Stimulated activated CD8-positive, alpha-beta memory T cell treated with anti-CD3 and anti-CD28 coated beads, Interleukin-4, amount 100 ng/mL, for 4 hours (primary cell): ENCODE results near the gene MEOX2.

Experiments used
- DNase-seq, 2 donors: peaks; one replicate each; pipeline ENCODE4 v3.0.0-alpha.2; 2020; ENCODE audit warnings: low read depth in 2 of 2, low spot score in 1 of 2

The MEOX2 gene

DNA sequence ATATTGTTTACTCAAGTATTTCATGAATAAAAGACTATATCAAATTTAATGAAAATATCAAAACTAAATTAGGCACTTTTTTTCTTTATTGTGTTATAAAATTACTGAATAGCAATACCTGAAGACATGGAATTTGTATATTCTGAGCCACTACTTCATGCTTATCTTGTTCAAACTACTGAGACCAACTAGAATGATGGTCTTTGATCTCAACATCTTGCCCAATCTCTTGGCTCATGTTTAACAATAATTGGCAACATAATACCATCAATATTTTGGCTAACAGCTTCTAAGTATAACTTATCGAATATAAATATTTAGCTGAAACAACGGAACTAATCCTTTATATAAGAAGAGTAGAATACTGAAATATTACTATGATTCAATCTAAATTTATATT lies 68.2 kb downstream of the MEOX2 start:
- no peak for DNase-seq

DNA sequence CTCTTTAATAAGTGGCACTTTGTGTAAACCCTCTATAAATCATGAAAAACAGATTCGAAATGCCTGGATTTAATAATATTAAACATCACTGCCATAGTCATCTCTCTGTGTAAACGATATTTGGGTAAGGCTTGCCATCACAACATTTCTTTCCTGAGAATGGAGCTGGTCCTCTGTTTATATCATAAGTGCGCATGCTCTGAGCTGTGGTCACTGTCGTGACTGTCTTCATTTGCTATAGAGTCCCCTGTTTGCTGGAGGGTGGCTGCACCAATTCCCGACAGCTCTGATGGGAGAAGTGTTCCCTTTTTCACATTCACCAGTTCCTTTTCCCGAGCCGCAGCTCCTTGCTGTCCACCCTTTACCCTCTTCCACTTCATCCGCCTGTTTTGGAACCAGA lies 74.3 kb downstream of the MEOX2 start:
- no peak for DNase-seq

DNA sequence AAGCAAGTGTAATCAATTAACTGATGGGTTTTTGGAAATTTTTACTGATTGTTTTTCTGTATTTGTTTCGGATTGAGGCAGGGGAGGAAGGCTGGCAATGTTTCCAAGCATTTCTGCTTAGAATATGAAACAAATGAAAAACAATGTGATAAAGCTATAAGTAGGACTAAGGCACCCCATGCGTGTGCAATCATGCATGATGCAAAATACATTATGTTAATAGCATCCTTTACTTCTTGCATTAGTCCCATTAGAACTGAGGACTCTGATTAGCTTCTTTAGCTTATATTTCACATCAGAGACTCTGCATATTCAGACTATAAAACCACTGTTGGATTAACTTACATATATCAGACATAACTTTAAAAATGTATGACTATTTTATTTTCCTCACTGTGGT lies 76.0 kb downstream of the MEOX2 start:
- no peak for DNase-seq

DNA sequence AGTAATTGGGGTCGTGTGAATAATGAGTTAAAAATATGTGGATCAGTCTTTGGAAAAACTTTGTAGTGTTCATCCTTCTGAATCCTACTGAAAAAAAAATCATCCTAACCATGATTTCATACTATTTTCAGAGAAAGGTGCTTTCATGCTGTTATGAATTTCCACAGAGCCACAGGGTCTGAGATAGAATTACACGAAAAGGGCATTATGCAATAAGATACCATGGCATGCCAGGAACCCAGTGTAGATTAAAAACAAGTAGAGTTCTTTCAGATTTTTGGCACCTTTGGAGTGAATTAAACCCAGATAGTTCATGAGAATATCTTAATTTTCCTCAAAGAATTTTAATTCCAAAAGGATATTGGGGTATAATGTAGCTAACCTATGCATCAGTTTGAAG lies 77.2 kb downstream of the MEOX2 start:
- no peak for DNase-seq

DNA sequence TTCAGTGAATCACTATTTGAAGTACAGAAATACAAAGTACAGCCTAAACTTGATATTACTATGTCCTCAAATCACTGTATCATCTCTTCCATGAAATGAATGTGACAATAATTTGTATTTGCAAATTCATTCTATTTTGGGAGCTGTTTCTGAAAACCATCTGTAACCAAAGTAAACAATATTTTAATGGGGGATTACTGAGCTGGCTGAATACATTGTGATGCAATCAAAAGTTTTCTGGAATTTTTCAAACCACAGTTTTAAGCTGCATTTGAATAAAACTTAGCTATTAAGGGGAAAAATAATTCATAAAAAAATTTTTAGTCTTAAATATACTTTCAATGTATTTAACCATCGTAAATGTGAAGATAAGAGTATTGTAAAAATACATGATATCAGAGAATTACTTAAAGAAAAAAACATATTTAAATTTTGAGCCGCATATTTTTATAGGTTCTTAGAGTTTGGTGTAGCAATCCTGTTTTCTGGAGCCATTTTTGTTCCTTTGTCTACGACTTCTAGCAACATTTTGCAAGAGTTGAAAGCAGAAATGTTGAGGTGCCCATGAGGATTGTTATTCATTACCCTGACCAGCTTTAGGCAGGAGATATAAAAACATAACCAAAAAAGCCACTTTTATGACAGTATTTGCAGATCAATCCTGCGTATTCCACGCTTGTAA lies 78.8 kb downstream of the MEOX2 start:
- no peak for DNase-seq

DNA sequence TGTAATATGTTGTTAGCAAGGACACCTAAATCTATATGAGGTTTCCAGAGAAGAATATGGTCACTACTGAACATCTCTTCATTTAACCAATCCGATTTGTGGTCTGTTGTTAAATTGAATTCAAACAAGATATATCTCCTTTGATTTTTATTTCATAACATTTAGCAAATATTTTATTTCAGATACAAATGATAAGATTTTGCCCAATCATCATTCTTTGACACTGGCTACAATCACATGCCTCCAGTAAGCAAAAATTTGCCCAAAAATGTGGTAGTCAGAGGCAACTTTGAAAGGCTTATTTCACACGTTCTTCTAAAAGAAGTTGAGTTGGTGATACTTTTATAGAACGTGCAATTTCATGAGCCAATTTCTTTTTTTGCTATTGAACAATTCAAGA lies 79.9 kb downstream of the MEOX2 start:
- no peak for DNase-seq

DNA sequence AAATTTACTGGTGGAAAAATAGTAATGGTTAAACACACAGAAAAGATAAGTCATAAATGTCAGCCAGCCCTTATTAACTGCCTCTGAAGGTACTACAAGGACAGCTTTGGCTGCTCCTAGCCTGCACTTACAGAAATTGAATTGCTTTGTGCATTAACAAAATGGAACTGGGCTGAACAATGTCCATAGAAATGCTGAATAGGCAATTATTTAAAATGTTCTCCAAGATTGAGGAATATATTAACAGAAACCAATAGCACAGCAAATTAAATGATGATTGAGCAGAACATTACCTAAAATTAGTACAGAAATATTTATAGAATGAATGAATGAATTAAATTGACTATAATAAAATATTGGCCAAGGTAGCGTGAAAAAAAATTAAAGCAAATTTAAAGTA lies 82.3 kb downstream of the MEOX2 start:
- no peak for DNase-seq

DNA sequence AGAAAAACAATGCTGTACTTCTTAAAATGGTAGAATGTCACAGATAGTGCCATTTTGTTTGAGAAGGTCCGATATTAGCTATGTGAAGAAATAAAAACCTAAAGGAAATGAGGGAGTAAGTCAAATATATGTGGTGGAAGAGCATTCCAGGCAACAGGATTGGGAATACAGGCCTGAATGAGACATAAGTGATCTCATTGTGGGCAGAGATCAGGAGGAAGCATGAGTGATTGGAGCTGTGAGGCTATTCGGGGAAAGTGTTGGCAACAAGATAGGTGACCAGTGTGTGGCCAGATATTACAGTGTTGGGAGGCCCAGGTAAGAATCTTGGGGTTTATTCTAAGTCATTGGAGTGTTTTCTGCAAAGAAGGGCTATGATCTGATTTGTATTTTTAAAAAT lies 83.4 kb downstream of the MEOX2 start:
- no peak for DNase-seq

DNA sequence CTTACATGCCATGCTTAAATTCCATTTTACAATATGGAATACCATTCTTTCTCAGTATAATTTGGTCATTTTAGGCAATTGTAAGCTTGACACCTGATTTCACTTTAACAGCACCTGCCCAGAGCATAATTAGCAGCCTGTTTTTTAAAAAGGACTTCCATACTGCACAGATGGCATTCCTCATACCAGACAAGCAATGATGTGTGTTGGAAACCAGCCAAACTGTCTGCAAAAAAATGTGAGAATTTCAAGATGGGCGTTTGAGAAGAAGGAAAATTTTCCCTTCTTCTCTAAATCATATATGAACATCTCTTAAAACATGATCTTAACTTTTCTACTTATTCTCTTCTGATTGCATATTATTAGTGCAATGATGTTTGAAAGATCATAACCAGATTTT lies 84.2 kb downstream of the MEOX2 start:
- DNase-seq, result no peak

DNA sequence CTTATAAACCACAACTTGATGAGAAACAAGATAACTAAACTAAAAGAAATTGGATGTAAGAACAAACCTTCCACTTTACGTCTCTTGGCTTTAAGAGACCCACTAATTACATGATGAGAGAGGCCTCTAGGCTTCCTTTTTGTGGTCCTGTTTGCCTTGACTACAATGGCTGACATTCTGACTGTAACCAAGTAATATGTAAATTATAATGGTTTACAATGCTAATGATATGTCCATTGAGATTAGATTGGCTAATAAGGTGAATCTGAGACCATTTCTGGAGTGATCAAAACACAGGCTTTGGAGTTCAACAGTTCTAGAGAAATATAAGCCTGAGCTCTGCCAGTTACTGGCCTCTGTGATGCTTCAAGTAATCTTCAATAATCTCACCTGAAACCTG lies 85.3 kb downstream of the MEOX2 start:
- no peak for DNase-seq

DNA sequence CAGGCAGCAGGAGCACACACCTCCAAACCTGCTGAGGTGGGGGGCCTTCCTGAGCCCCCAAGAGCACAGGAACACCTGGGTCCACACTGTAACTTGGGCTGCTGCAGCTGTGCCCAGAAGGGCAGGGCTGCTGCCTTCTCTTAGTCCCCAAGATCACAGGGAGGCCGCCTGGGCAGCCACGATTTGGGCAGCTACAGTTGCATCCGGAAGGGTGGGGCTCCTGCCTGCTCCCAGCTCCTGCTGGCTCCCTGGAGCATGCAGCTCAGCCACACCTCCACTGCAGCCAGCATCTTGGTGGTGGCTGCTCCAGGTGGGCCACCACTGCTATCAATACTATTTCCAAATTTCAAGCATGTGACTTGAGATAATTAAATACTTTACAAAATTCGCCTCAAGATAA lies 86.2 kb downstream of the MEOX2 start:
- DNase-seq, result no peak

DNA sequence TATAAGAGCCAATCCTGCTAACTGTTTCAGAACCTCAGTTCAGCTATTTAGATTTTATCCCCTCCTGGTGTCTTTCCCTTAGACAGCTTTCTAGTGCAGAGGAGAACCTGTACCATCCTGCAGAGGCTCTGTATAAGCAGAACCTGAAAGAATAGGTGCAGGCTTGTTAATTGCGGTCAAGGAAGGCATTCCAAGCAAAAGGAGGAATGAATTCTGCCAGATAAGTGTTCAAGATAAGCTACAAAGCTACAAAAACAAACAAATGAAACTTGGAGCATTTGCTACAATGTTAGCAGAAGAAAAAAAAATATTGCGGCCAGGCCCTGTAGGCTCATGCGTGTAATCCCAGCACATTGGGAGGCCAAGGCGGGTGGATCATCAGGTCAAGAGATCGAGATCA lies 92.0 kb downstream of the MEOX2 start:
- DNase-seq, result no peak

DNA sequence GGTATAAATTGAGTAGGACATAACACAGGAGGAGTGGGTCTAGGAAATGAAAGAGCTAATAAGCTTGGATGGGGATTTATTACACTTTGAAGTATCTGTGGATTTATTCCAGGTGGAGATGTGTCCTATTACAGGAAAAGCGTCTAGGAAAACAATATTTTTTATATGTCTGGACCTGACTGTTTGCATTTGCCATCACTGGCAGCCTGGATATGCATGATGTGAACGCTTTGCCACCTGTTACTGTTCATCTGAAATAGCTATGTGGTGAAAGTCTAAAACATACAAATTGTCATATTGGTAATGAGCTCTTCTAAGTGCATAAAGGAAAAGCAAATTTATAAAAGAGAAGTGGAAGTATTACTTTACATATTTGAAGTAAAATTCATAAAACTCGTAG lies 93.1 kb downstream of the MEOX2 start:
- no peak for DNase-seq

DNA sequence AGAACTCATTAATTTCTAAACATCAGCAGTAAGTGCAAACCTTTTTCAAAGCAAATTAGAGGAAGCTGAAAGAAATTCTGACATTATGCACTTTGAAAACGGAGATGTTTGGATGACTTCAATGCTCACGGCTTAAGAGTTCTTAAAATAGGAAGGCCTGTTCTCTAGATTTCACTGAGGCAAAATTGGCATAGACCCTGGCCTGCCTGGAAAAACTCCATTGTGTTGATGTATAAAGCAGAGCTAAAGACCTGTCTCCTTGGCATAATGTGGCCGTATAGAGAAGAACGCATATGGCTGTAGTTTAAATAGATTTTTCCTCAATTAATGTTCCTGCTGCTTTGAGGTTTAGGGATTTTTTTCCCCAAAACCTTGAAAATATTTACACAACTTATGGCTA lies 100.2 kb downstream of the MEOX2 start:
- DNase-seq, result no peak

DNA sequence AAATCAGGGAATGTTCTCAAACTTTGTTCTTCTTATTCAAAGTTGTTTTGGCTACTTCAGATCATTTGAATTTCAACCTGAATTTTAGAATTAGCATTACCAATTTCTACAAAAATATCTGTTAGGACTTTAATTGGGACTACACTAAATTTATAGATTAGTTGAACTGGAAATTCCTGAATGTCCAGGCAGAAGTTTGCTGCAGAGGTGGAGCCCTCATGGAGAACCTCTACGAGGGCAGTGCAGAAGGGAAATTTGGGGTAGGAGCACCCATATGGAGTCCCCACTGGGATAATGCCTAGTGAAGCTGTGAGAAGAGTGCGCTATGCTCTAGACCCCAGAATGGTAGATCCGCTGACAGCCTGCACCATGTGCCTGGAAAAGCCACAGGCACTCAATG lies 101.9 kb downstream of the MEOX2 start:
- DNase-seq, result no peak

DNA sequence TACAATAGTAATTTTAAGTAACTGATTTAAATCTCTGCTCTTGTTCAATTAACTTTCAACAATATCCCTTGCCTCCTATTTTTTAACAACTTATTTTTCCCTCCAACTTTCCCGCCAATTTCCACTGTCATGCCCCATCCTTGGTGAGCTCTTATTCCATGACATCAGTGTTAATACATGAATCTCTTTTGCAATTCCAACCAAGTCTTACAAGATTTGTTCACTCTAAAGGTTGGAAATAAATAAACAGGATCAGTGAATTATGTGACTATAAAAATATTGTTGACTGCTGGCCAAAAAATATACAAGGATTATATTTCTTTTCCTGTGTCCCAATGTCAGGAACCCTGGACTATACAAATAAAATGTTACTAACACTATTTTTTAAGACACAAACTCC lies 103.7 kb downstream of the MEOX2 start:
- no peak for DNase-seq

DNA sequence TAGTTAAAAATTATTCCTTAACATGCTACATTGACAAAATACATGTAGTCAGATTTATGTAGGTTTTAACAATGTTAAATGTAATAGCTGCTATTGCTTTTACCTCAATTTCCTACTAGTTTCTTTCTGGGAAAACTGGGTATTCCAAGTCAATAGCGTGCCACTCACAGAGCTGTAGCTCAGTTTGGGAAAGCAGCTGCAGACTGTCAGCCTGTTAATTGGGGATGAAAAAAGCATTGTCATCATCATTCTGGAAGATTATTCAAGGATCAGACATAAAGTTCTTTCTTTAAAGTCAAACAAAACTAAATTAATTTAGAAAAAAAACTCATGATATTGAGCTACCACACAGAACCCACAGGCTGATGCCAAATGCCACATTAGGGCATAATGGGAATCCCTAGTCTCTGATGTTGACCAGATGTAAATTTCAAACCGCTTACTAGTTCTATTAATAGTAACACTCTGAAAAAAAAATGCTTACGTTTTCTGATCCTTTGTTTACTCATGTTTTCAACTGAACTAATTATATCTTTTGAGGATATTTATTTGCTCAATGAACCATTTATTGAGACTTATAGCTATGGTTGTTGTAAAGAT lies 105.0 kb downstream of the MEOX2 start:
- no peak for DNase-seq

DNA sequence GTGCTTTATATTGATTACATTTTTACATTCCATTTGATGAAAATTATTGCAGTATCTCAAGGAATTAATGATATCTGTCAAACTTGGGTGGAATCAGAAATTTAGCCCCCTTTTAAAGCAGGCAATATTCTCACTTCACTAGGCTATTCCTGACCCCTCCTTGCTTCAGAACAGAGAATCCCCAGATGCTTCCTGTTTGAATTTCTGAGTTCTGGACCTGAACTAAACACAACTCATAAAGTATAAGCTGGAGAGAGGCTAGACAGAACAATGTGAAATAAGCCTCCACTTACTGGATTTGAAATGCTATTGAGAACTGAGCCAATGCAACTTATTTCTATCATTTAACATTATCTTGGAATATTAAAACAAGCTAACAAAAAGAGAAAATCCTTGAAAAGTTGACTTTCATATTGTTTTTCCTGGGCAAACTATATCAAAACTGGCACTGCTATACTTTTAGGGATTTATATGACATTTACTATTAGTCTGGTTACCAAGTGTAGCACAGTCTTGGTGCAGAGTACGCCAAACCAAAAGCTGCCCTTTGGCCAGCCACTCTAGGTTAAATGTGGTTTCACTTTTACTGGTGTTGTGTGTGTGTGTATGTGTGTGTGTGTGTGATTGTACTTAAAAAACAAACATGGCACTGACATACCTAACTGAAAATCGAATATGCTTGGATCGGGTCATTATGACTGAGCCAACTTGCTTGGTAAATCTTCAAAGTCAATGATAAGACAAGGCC lies 105.7 kb downstream of the MEOX2 start:
- DNase-seq, result no peak

DNA sequence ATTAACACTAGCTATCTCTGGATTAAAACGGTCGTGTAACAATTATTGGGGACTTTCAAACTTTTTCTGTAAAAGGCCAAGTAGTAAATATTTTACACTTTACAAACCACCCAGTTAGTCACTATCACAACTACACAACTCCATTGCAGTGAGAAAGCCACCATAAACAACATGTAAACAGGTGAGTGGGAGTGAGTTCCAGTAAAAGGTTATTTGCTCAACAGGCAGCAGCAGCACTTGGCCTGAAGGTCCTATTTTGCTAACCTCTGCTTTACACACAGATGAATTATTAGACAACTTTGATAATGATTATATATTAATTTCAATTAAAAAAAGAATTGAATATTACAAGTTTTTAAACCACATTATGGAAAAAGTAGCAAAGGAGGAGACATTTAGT lies 108.9 kb downstream of the MEOX2 start:
- DNase-seq, result no peak

DNA sequence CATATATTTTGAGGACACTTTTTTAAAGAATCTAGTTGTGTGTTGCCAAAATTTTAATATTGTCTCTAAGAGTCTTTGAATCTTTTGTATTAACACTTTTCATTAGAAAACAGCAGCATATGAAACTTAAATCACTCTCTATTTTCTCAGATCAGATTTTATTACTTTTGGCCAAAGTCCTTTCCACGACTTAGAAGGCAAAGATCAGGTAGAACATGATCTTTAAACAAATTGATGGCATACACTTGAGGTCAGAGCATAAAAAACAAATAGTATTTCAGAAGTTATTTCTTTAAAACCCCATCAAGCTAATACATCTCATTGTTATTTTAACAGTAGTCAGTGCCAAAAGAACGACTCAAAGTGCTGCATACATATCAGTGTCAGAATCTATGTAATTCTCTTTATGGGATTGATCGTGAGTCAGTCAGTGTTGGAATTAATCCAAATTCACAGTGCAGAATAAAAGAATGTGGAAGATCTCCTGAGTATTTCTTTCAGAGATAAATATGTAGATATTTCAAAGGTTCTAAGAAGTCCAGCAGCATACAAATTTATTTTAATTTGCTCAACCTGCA lies 115.1 kb downstream of the MEOX2 start:
- no peak for DNase-seq

DNA sequence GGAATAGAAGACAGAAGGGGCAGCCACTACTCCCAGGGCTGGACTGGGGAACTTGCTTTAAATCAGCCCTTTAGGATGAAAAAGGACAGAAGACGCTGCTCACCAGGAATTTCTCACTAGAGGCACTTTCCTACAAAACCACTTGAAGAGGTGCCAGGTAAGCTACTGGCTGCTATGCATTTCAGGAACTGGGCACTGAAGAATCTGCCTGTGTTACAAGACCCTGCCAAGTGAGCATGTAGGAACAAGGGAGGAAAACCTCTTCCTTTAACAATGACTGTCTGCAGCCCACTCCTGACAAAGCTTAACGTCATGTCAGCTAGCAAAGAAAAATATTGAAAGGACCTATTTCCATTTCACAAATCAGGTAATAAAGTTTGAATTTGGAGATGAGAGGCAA lies 118.8 kb downstream of the MEOX2 start:
- DNase-seq, result no peak

DNA sequence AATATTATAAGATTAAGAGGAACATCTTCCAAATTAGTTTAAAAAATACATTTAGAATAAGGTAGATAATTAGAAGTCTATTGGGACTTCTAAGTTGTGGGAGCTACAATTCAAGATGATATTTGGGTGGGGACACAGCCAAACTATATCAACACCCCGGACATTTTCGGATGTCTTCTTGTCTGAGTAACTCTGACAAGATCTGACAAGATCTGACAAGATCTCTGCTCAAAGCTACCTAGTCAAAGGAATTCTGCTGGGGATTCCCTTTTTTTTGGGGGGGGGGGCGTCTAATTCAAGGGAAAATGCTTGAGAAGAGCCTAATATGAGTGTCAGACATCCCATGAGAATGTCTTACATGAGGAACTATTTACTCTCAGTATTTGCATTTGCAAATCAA lies 119.4 kb downstream of the MEOX2 start:
- DNase-seq, result no peak
